Stimulated activated CD8-positive, alpha-beta memory T cell treated with anti-CD3 and anti-CD28 coated beads, Interleukin-7, amount 100 ng/mL, for 4 hours (primary cell): ENCODE measurements around the gene ROMO1.
"Not testable (repeated sequence)": the region's sequence is repeated elsewhere in the genome, so short reads cannot be mapped to it uniquely, and the experiment has no call there.

ENCODE experiments used
- DNase-seq, 2 donors: peaks; one replicate each; pipeline ENCODE4 v3.0.0-alpha.2; 2020; ENCODE audit warnings: low read depth in 2 of 2

Gene ROMO1

DNA sequence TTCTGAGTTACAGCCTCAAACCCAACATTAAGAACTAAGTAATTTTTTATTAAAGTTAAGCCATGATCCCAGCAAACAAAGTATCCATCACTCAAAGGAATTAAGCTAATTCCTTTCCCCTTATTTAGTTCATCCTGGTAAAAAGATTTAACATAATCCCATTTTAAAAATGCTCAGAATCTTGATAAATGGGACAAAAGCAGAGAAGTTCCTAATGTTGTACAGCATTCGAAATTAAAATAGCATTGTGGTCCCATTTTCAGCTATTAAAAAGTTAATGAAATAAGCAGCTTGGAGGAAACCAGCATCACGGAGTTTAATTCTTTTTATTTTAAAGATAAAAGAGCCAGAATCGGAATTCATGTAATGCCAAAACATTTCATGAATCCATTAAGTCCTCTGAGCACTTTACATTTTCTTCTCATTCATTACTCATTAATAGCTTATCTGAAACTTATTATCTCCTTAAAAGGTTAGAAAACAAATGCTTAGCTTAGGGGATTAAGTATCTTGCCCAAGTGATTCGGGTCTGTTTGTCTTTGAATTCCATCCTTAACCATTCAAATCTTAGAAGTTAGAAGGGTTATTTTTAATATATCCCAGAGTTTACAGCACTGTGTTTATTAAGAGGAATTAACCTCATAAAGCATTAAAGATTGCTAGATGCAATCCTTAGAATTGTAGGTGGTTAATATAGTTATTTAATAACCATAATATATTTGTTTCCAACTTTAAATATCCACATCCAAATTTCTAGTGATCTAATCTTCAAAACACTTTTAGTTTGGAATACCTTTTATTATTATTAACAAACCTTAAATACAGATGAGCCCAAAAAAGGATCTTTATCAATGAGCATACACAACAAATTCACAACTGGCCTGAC is 31.6 kb downstream of the ROMO1 start:
- no peak for DNase-seq

DNA sequence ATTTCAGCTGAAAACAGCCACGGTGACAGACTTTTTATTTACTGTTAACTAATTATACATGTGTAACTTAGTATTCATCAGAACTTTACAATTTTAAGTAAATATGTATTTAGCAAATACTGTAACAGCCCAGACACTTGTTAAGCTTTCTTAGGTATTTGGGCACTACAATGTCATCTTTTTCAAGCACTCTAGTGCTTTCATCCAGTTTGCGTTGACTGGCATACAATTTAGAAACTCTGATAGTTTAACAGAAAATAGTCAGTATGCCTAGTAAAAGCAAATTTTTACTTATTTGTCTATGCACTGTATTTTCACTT is 32.2 kb downstream of the ROMO1 start:
- DNase-seq: no peak

DNA sequence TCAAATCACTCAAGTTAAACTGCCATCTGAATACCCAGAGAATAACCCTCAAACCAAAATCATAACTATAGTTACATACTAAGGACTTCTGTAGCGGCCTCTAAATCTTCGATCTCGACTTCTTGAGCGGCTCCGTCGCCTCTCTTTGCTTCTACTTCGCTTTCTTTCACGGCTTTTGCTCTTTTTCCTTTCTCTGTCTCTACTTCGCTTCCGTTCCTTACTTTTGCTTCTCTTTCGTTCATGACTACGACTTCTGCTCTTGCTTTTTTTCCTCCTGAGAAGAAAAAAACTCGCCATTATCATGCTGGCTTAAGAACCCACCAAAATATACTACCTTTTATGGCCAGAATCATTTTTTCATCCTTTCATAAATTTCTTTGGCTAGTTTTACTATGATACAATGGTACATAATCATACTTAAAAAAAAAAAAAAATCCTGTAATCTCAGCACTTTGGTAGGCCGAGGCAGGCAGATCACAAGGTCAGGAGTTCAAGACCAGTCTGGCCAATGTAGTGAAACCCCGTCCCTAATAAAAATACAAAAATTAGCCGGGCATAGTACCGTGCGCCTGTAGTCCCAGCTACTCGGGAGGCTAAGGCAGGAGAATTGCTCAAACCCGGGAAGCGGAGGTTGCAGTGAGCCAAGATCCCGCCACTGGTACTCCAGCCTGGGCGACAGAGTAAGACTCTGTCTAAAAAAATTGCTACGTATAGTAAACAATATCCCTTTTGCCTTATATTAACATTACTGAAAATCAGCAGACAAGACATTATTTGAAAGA is 32.8 kb downstream of the ROMO1 start:
- DNase-seq: no peak

DNA sequence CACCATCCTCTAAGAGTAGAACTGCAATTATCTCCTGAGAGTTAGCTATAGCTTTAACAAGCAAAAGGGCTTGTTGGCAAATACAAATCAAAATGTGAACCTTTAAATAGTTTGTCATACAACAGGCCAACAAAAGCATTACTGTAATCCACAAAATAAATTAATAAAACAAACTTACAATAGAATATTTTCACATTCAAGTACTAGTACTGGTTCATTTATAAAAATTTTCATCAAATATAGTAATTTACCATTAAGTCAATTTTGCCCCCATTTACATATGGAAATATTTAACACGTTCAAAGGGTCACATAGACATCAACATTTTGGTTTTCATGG is 33.4 kb downstream of the ROMO1 start:
- DNase-seq: no peak

DNA sequence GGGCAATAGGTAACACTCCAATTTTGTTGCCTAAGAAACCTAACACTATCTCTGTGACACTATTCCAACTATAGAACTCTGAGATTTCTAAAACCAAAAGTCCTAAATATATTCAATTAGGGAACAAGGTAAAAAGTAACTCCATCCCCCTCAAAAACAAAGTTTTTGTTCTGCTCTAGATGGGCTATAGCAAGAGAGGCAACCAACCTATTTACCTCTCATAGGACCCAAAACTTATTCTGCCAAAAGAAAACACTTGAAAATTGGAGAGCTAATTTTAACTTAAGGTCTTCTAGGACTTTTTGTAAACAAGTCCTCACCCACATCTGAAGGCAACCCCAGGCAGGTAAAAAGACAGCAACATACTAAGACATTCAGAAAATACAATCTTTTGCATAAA is 35.2 kb downstream of the ROMO1 start:
- no peak for DNase-seq

DNA sequence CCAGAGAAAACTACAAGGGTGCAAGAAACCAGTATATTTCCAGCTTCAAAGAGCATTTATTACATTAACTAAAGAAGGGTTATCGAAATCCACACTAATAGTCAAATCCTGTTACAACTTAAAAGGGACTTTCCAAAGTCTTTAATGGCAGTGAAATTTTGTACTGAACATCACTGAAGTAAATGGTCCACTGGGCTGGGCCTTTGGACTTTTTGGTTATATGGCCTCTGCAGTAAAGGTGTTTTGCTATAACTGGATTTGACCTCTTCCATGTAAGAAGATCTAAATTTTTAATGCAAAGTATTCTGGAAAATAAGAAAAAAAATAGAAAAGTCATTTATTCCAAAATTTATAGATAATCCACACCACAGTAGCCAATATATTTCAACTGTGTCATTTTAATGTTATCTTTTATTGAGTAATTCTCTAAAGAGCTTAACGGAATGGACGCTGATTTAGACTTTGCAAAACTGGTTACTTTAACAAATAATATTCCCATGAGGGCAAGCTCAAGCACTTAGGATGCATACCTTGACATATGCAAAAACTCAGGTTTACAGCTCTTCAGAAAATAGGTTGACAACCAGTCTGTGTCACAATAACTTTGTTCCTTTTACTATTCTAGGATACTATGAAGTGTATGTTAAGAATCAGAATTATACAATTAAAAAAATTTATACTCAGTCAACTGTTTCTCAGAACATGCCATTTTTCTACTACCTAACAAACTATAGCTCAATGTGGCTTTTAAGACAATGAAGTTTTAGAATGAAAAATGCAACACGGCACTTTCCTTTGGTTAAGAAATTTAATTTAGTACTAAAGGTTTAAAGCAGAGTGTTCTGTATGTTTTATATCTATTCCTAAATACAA is 35.8 kb downstream of the ROMO1 start:
- no peak for DNase-seq

DNA sequence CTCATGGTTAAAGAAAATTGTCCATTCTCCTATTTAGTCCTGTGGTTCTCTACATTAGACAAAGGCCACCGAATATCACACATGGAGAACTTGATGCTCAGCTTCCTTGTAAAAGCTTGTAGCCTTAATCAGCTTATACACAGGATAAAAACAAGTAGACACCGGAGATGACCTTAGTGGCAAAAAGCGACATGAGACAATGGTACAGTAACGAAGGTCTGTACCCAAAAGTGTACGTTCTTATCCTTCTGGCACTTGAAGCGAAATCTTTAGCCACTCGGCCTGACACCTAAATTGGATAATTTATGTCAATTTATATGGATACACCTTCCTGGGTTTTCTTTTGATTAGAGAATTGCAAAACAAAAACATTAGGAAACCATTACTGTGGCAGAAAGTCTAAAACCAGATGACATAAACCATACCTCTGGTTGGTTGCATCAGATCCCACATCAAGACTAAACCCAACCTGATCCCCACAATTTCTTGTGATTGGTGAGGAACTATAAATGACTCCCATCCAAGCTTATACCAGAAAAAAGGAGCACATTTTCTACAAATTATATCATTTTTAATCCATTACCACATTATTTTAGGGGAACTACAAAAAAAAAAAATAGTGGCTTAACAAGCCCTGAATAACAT is 36.7 kb downstream of the ROMO1 start:
- no peak for DNase-seq

DNA sequence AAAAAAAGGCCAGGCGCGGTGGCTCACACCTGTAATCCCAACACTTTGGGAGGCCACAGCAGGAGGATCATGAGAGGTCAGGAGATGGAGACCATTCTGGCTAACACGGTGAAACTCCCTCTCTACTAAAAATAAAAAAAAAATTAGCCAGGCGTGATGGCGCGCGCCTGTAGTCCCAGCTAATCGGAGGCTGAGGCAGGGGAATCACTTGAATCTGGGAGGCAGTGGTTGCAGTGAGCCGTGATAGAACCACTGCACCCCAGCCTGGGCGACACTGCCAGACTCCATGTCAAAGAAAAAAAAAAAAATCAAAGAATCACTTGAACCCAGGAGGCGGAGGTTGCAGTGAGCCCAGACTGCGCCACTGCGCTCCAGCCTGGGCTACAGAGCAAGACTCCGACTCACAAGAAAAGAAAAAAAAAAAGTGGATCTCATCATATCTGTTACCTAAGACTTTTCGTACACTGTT is 38.7 kb downstream of the ROMO1 start:
- DNase-seq: no peak

DNA sequence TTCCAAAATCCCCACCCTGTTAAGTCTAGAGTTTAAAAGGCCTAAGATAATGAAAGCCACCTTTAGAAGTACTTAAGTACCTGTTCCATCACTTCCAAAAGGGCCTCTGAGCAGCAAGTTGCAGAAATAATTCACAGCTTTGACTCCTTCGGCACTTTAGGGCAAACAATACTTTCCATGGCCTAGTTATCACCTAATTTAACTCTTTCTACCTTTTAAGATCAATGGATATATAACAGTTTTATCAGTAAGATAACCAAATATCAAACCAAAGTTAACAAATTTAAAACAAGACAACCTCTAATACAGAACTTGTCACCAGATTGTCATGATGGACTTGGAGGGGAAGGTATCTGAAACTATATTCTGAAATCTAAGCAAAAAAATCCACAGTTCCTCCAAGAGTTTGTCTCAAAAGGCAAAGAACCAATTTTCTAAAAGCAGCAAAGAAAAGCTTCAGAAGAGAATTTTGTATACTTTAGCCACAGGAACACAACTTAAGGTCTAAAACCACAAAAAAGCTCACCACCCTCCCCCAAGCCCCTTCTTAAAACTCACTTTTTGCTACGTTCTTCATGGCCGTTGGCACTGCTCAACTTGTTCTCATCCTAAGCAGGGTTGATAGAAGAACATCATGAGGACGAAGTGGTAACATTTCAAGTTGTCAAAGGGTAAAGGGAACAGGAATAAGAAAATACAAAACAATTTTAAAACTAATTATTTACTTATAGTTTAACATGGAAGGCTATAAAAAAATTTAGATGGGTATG is 39.4 kb downstream of the ROMO1 start:
- no peak for DNase-seq

DNA sequence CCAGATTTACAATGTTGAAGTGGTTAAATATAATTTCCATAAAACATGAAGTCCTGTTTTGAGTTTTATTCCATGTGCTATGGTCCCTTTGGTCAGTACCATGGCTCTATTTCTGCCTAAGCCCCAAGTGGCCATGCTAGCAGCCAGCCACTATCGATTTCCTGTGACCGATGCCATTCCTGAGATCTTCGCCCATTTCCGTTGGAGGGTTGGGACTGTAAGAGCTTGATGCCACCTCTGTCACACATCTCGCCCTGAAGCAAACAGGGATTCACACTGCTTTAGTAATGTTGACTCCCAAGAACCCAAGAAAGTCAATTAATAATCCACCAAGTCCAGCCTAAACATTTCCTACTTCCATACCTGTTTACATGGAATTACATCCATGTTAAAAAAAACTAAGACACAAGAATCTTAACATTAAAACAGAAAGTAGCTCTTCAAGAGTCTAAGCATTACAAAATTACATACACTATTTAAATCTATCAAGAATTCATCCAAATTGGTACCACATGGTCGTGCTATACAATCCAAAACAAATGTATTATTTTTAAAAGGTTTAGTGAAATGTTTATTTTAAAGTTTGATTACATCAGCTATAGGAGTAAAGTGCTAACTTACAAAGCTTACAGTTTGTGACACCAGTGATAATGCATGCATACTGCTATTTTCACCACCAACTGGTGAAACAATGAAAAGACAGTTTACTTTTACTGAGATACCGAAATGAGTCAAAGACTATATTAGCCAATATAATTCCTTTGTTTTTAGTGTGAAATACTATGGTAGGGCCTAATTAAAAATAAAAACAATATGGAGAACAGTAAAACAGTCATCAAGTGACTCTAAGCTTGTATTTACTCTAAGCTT is 40.3 kb downstream of the ROMO1 start:
- DNase-seq: no peak

DNA sequence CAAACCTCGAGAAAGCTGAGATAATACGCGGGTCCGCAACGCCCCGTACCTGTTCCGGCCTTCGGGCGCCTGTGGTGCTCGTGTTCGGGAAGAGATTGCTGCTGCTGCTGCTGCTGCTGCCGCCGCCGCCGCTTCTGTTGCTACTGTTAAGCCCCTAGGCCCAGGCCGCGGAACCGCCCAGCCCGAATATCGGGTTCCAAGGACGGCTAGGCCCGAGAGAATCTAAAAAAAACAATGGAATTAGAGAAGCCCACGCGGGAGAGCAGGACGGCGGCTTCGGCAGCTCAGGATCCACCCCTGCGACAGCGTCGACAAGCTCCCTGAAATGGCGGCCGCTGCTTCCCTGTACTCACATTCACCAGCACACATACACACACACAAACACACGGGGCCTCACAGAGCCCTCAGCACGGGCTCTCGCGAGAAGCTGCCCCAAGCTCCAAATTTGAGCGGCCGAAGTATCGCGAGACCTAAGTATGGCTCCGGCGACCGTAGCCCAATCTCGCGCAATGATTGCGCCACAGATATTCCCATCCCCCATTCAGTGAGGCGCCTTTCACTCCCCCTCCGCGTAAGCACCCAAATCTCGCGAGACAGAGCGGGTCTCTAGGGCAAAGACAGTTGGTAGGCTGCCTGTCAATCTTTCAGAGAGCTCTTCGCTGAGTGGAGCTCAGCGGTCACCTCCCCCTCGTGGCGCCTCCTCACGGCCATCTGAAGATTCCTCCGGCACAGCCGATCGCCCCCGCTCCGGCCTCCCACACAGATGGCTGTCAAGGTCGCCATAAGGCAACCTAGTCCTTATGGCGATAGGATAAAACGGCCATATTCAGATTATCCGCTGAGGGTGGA is 42.9 kb downstream of the ROMO1 start, which contains the start of gene RBM39:
RBM39 (minus strand) TSS at position 369 of the 849 bp plus-strand sequence. CDS start 1,386 bp downstream, outside the sequence.
- peak; percentile 98 to 100 for DNase-seq

DNA sequence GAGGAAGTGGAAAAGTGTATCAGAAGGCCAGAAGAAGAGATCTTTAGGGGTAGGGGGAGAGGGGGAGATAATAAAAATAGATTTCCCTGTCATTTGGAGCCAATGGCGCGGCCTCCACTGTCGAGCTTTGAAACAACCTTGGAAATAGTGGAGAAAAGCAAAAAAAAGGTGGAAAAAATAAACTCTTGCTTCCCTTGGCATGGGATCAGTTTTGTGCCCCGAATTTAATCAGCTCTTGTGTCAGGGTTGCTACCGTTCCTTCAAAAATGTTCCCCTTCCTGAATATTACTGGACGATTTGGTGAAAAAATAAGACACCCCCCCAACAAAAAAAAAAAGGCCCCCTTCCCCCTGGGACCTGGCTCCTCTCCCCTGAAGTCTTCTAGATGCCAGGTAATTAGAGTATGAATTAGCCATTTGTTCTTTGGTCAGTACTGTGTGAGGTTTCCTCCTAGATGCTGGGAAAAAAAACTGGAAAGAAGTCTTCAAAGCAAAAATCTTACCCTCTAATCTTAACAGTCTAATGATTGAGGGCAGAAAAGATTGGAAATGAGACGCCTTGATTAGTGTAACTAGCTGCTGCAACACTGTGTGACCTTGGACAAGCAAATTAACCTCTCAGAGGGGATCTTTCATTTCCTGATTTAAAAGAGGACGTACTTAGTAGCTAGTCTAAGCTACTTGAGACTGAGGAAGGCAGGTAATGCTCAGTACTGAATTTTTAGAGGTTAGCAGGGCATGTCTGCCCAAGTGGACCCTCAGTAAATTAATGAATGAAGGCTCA is 43.7 kb downstream of the ROMO1 start:
- DNase-seq: no peak

DNA sequence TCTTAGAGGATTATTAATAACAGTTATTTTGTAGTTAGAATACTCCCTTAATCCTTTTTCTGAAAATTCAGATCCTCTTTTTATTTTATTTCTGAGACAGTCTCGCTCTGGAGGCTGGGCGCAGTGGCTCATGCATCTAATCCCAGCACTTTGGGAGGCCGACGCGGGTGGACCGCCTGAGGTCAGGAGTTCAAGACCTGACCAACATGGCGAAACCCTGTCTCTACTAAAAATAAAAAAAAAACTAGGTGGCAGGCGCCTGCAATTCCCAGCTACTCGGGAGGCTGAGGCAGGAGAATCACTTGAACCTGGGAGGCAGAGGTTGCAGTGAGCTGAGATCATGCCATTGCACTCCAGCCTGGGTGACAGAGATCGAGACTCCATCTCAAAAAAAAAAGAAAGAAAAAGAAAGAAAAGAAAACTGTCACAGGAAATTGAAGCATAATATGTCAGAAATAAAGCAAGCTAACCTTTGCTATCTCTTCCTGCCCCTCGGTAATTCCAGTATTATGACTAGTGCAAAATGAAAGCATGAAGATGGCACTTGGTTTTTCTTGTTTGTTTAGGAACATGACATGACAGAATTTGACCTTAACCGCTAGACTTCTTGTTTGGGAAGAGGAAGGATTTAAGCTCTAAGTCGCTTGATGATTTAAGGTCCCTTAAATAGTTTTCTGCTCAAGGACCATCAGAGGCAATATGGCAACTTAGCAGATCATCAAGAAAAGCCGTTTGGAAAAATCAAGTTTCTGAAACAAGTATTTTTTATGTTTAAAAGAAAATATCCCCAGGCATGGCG is 44.7 kb downstream of the ROMO1 start:
- no peak for DNase-seq

DNA sequence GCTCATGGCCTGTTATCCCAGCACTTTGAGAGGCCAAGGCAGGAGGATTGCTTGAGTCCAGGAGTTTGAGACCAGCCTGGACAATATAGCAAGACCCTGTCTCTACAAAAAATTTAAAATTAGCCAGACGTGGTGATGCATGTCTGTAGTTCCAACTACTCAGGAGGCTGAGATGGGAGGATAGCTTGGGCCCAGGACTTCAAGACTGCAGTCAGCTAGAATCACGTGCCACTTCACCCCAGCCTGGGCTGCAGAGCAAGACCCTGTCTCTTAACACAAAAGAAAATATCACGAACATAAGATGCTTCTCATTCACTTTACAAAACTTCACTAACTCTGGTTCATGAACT is 45.3 kb downstream of the ROMO1 start:
- not testable (repeated sequence) for DNase-seq
